ENCODE results near the gene HCN4. TPM values are rescaled to one million over a fixed set of nuclear protein-coding genes. Genes with fewer than 3 reads are reported as not detected.

HCN4 gene
- total RNA-seq, 4 donors from 2014 or later: 0.75 TPM; not detected in 3

GRCh38 chr15:73296609-73297353 is 72.0 kb downstream of the HCN4 start:
- TF ChIP-seq CTCF (IDR thresholded peaks at IDR 0.05; ENCODE audit: low read depth): no peak

GRCh38 chr15:73295630-73296286 is 73.0 kb downstream of the HCN4 start:
- no peak for TF ChIP-seq CTCF (IDR thresholded peaks at IDR 0.05; ENCODE audit: low read depth)

GRCh38 chr15:73293773-73294172 is 75.0 kb downstream of the HCN4 start:
- no peak for TF ChIP-seq CTCF (IDR thresholded peaks at IDR 0.05; ENCODE audit: low read depth)

- no peak for TF ChIP-seq CTCF (IDR thresholded peaks at IDR 0.05; ENCODE audit: low read depth)
Measured at GRCh38 chr15:73291441-73291840, 77.3 kb downstream of the HCN4 start.

- TF ChIP-seq CTCF (IDR thresholded peaks at IDR 0.05; ENCODE audit: low read depth): no peak
Measured at GRCh38 chr15:73287019-73287418, 81.7 kb downstream of the HCN4 start.

GRCh38 chr15:73286311-73286710 is 82.4 kb downstream of the HCN4 start:
- no peak for TF ChIP-seq CTCF (IDR thresholded peaks at IDR 0.05; ENCODE audit: low read depth)

- no peak for TF ChIP-seq CTCF (IDR thresholded peaks at IDR 0.05; ENCODE audit: low read depth)
Measured at GRCh38 chr15:73284090-73284716, 84.6 kb downstream of the HCN4 start.

All from subcutaneous adipose tissue (tissue), 4 donors.